ENCODE results near the gene ARHGEF33.

Gene ARHGEF33

DNA sequence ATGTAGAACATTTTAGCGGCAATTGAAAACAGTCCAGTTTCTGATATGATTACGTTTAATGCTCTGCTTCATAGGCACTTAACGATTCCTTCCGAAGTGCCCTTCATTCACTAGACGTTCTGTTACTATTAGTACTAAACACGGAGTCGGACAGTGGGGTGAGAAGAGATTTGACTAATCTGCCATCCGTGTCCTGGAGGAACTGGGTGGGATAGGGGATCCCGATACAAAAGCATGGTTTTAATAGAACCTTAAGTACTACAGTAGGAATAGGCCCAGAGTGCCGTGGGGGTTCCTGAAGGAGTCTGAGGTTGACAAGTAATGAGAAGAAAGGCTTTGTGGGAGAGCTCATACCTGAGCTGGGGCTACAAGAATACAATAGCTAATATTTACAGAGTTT lies 13.3 kb upstream of the ARHGEF33 start:
- Histone ChIP-seq H3K4me1 (ENCODE audit: control insufficient read depth, insufficient read depth, low read length) (no peaks in the 10 kb centered on the region; the same call in 1 of the 2 replicates), H3K4me3 (ENCODE audit: low read depth, low read length) (peak overlapping the region; percentile 91), H3K9me3 (ENCODE audit: control insufficient read depth, insufficient read depth, low read depth, low read length) (no peaks in the 10 kb centered on the region), H3K36me3 (ENCODE audit: control insufficient read depth in 2 of 2, insufficient read depth in 1 of 2, low read length in 2 of 2) (peaks cover 0 to 9% of the 10 kb centered on the region in 2 experiments; a peak in 2 of 3 replicates), H3K27ac (ENCODE audit: extremely low read depth, low read depth, low read length) (no peak overlapping the region; the same call in 1 of the 2 replicates)
- CTCF ChIA-PET: interaction anchor here (0.6 to 1.2 kb wide), 4 partner anchors 73 to 954 kb away, joined by 3 to 5 read pairs (median 4); no protein-coding TSS in a partner anchor
- TF ChIP-seq ZSCAN16 (tag by site-specific recombination; IDR thresholded peaks at IDR 0.05): no peak
- TF ChIP-seq ZNF169 (tag by site-specific recombination; IDR thresholded peaks at IDR 0.05): no peak
- TF ChIP-seq OSR2 (tag by site-specific recombination; IDR thresholded peaks at IDR 0.05): no peak
- TF ChIP-seq ZNF664 (tag by site-specific recombination; IDR thresholded peaks at IDR 0.05): no peak
- TF ChIP-seq SALL2 (tag by site-specific recombination; IDR thresholded peaks at IDR 0.05; ENCODE audit: borderline replicate concordance): no peak
- TF ChIP-seq ZNF394 (tag by site-specific recombination; IDR thresholded peaks at IDR 0.05; ENCODE audit: borderline replicate concordance): no peak
- TF ChIP-seq GLIS2 (tag by site-specific recombination; IDR thresholded peaks at IDR 0.05): no peak
- no peak for TF ChIP-seq ZNF670 (tag by site-specific recombination; IDR thresholded peaks at IDR 0.05; ENCODE audit: low read depth)
- TF ChIP-seq KLF8 (tag by site-specific recombination; IDR thresholded peaks at IDR 0.05): no peak
- no peak for TF ChIP-seq GFI1B (tag by site-specific recombination; IDR thresholded peaks at IDR 0.05)
- no peak for TF ChIP-seq ZNF350 (tag by site-specific recombination; IDR thresholded peaks at IDR 0.05)
- TF ChIP-seq ZNF596 (tag by site-specific recombination; IDR thresholded peaks at IDR 0.05): no peak
- POLR2A ChIA-PET: interaction anchor here (0.6 to 1.8 kb wide), 5 partner anchors 66 to 126 kb away, joined by 4 to 22 read pairs (median 4); partner anchors contain the start of gene SRSF7

- ChIA-PET CTCF (no interaction called here), POLR2A (no interaction called here)
- TF ChIP-seq ZNF169 (tag by site-specific recombination; IDR thresholded peaks at IDR 0.05) (no peak), ZNF677 (tag by site-specific recombination; IDR thresholded peaks at IDR 0.05) (no peak), ZNF473 (tag by site-specific recombination; IDR thresholded peaks at IDR 0.05) (no peak), ZNF544 (tag by site-specific recombination; IDR thresholded peaks at IDR 0.05) (no peak), SP2 (tag by site-specific recombination; IDR thresholded peaks at IDR 0.05) (no peak), ZNF366 (tag by site-specific recombination; conservative IDR thresholded peaks at IDR 0.05) (no peak), RBAK (tag by site-specific recombination; IDR thresholded peaks at IDR 0.05) (no peak), ZNF24 (tag by site-specific recombination; IDR thresholded peaks at IDR 0.05) (no peak), ZBTB1 (tag by site-specific recombination; IDR thresholded peaks at IDR 0.05) (no peak), ZBTB48 (tag by site-specific recombination; IDR thresholded peaks at IDR 0.05) (no peak), KLF10 (tag by site-specific recombination; IDR thresholded peaks at IDR 0.05) (no peak), ZNF558 (tag by site-specific recombination; IDR thresholded peaks at IDR 0.05) (no peak), ZNF639 (tag by site-specific recombination; IDR thresholded peaks at IDR 0.05) (no peak), ZNF423 (tag by site-specific recombination; IDR thresholded peaks at IDR 0.05) (no peak)
- Histone ChIP-seq H3K4me3 (ENCODE audit: low read depth, low read length) (no peak overlapping the region), H3K4me1 (ENCODE audit: control insufficient read depth, insufficient read depth, low read length) (no peaks in the 10 kb centered on the region), H3K27ac (ENCODE audit: extremely low read depth, low read depth, low read length) (no peak overlapping the region), H3K9me3 (ENCODE audit: control insufficient read depth, insufficient read depth, low read depth, low read length) (no peaks in the 10 kb centered on the region), H3K36me3 (ENCODE audit: control insufficient read depth in 2 of 2, insufficient read depth in 1 of 2, low read length in 2 of 2) (peaks cover 0 to 5% of the 10 kb centered on the region in 2 experiments)
These were observed 3.6 kb upstream of the ARHGEF33 start for GRCh38 chr2:38886063-38886462.
